ENCODE results near the gene VSTM5.

DNA sequence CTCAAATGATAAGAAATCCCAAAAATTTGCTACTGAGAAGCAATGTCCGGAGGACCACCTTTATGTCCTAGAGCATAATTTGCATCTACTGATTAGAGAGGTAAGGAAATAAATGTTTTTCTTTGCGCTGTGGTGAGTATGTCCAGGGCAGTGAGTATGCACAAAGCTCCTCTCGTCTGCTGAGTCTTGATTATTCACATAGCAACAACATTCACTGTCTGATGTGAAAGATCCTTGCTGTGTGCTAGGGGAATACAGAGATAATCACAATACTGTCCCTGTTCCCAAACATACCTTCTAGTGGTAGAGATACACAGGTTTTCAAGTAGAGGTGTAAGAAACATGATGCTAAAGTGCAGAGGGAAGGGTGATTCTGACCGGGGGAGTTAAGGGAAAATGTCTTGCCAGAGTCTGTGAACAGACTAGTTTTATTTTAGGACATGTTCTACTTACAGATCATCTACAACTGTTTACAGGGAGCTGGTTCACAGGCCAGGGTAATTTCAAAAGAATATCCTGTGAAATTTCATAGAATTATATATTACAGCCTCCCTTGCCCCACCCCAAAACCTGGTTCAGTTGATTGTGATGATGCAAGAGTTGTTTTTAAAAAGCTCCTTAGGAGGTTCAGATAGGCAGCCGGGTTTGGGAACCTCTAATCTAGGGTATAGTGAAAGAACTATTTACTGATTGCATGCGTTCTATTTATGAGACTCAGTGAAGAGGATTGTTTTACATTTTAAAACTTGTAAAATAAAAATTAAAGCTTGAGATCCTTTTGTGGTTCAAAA is 53.8 kb downstream of the VSTM5 start:
- no peak for TF ChIP-seq CTCF (IDR thresholded peaks at IDR 0.05; ENCODE audit: control extremely low read depth in 1 of 3, insufficient read depth in 1 of 3, low read depth in 1 of 3, low read length in 3 of 3)
- TF ChIP-seq CEBPB (IDR thresholded peaks at IDR 0.05; ENCODE audit: low read depth, low read length): no peak
- no peak for TF ChIP-seq RAD21 (IDR thresholded peaks at IDR 0.05 in 1 of 2, conservative IDR thresholded peaks at IDR 0.05 in 1 of 2; ENCODE audit: low read depth in 2 of 2, low read length in 2 of 2)
- TF ChIP-seq, protein P1, sequence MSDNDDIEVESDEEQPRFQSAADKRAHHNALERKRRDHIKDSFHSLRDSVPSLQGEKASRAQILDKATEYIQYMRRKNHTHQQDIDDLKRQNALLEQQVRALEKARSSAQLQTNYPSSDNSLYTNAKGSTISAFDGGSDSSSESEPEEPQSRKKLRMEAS (IDR thresholded peaks at IDR 0.05): no peak
- no peak for TF ChIP-seq POLR2AphosphoS5 (IDR thresholded peaks at IDR 0.05; ENCODE audit: low read depth, low read length)
- TF ChIP-seq CREB1 (IDR thresholded peaks at IDR 0.05): no peak
- TF ChIP-seq RNF2 (IDR thresholded peaks at IDR 0.05; ENCODE audit: borderline replicate concordance, low read depth, low read length, missing control alignments, poor library complexity, severe bottlenecking): no peak
- TF ChIP-seq TAF1 (IDR thresholded peaks at IDR 0.05; ENCODE audit: low read depth, low read length): no peak
